Right renal cortex interstitium (tissue), 3 donors: ENCODE measurements around the gene SERPINA12. TPM values are rescaled to one million over a fixed set of nuclear protein-coding genes. Genes with fewer than 3 reads are reported as not detected.
"Not testable (repeated sequence)": the region's sequence is repeated elsewhere in the genome, so short reads cannot be mapped to it uniquely, and the experiment has no call there.

Experiments
- DNase-seq, 3 donors: peaks; one replicate each; pipeline ENCODE4 v3.0.0-alpha.2; 2013; ENCODE audit warnings: low read depth in 3 of 3, low spot score in 2 of 3
- polyA plus RNA-seq, 3 donors: library from polyadenylated mRNA; unstranded; fragments of 120-200 nt; gene quantifications; one replicate each; pipeline ENCODE4 v1.2.1, GENCODE V29; 2013; ENCODE audit not compliant: insufficient read length in 3 of 3

Gene SERPINA12
- polyA plus RNA-seq, 3 donors = 0.23 to 0.39 (median 0.29) TPM

- no peak for DNase-seq
These were observed 28.9 kb upstream of the SERPINA12 start for GRCh38 chr14:94538070-94538740.

DNA sequence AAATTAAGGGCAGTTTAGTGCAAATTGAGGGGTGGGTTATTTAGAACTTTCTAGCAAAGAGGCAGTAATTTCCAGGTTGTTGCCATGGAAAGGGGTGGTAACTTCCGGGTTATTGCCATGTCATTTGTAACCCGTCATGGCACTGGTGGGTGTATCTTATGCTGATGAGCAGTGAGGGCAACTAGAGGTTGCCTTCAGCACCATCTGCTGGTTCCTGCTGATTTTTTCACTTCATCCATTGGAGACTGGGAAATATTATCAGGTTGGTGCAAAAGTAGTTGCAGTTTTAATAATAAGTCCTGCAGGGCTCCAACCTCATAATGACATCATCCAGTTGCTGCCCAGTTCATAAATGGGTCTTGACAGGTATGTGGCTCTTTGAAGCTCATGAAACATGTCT is 27.6 kb upstream of the SERPINA12 start:
- DNase-seq = no peak

- DNase-seq = no peak
These were observed 26.2 kb upstream of the SERPINA12 start for GRCh38 chr14:94535506-94535905.

DNA sequence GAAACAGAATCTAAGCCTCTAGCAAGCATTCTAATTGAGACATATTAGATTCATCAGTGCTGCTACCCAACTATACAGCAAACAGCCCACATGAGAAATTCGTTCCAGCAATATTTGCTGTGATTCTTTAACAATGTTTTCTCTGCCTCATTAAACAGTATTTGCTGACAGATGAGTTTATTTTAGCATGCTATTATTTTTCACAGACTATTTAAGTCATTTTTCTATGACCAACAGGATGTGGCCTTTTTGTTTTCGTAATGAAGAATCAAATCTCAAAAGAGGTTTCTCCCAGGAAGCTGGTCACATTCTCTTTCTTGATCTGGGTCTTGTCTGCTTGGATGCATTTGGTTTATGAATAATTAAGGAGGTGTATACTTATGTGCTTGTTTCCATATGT is 23.2 kb upstream of the SERPINA12 start:
- no peak for DNase-seq

DNA sequence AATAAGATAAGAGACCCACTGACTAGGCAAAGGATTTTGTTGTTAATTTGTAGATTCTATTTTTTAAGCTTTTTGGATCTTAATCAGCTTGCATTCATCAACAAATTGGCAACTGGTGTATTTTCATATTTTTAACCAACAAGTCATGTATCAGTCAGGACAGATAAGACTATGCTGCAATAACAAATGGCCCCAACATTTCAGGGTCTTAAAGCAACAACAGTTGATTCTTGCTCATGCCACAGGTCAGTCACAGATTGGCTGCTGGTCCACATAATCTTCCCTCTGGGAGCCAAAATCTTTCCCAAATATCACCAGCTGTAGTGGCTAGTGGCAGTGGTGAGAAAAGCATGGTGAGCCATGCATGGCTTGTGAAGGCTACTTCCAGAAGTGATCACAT is 21.9 kb upstream of the SERPINA12 start:
- DNase-seq = no peak

DNA sequence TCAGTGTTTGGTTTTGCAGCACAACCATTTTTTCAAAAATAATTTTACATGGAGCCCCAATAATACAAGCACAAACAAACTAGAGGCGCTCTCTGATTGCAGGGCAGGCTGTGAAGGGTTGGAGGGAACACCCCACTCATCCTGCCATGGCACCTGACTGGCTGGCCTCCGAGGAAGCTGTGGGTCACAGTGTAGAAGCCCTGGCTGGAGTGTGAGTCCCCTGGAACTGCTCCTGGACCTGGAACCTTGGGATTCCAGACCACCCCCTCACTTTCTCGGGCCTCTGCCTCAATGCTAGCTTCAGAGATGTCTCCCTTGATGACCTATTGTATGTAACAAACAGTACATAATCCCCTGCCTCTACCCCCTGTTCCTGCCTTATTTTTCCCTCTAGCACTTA is 14.8 kb upstream of the SERPINA12 start:
- DNase-seq = no peak

DNA sequence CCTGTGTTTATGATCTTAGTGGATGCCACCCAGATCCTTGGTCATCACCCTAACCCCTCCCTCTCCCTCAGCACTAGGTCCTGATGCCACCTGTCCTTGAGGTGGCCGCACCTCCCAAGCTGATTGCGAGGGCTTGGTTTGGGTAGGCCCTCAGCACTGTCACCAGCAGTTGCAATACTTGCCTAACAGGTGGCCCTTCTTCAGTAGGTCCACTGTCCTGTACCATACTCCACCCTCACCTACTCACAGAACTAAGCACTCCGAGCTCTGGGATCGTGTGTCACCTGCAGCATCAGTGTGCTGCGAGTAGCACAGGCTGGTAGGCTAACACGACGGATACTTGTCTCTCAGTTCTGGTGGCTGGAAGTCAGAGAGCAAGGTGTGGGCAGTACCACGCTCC is 14.0 kb upstream of the SERPINA12 start:
- no peak for DNase-seq

DNA sequence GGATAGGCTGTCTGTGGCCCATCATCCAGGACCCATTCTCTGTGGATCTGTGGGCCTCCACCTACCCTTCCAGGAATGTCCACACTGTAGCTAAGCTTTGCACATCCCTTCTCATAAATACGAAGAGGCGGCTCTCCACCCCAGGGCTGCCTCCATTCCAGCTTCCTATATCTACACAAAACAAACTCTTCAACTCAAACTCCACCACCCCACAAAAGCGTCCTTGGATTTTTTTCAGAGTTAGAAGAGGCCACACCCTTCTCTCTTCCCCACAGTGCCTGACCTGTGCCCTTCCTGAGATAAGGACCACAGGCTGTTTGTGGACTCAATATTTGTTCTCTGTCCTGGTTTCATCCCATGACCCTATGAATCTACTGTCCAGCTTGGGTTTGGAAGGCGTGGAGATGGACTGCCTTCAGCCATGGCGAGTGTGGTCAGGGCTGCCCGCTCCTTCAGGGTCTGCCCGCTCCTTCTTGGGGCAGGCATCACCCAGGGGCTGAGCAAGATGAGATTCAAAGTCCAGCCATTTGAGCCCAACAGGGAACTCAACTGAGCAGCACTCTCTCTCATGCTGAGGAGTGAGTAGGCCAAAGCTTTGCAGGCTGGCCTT is 13.0 kb upstream of the SERPINA12 start:
- DNase-seq = no peak

DNA sequence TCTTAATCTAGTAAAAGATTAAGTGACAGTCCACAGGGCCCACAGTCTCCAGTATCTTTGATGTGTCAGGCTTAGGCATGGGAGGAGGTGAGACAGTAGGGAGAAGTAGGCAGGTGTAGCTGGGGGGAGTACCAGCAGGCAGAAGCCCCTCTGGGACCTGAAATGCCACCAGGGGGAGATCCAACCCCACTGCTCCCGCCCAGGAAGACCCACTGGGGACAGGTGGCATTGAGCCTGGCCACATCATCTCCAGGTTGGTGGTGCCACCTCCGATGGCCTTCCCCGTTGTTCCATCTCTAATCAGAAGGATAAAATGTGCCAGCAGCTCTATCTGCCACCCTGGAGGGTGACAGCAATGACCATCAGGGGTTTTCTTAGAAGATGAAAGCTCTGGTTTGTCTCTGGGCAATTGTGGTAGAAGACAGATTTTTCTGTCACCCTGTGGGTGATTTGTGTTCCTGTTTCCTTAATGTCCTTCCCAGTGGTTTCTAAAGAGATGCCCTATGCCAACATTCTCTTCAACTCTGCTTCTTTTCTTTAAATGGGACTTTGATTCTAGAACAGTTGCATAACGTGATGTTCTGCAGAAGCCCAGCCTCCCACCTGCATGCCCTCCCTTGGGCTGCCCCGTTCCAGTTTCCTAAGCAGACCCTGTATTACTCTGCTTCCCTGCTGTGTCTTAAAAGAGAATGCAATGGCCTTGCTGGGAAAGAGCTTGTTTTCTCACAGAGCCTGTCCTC is 12.3 kb upstream of the SERPINA12 start:
- DNase-seq = no peak

- no peak for DNase-seq
These were observed 8.5 kb upstream of the SERPINA12 start for GRCh38 chr14:94517641-94518257.

DNA sequence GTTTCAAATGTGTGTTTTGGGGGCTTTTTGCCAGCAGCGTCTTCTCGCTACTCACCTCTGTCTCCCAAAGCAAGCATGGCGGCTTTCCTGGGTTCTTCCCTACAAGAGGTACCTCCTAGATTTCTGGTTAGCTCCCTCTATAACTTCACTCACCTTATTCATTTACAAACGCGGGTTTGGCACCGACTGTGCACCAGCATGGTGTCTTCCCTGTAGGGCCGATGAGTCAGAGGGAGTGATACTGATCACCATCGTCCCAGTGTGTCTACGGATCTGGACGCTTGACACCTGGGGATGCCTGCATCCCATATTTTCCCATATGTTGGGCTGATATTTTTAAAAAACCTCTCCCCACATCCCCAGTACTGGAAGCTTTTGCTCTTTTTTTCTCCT is 8.0 kb upstream of the SERPINA12 start:
- no peak for DNase-seq

- DNase-seq = no peak
These were observed 6.6 kb upstream of the SERPINA12 start for GRCh38 chr14:94515856-94516255.

DNA sequence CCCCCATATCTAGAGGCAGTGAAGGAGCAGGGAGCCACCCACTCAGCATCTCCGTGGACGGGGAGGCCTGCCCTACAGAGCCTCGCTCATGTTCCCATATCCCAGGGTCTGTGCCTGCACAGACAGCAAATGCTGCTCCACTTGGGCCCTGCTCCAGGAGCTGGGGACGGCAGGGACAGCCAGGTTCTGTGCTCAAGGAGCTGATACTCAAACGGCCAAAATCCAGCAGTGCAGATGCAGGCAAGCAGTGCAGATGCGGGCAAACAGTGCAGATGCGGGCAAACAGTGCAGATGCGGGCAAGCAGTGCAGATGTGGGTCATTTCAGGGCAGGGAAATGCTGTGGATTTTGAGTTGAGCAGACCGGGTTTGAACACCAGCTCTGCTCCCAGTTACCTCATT is 6.2 kb upstream of the SERPINA12 start:
- DNase-seq = no peak

- no peak for DNase-seq
These were observed 5.1 kb upstream of the SERPINA12 start for GRCh38 chr14:94514351-94514750.

- DNase-seq = not testable (repeated sequence)
These were observed 1.2 kb upstream of the SERPINA12 start for GRCh38 chr14:94510481-94510880.

DNA sequence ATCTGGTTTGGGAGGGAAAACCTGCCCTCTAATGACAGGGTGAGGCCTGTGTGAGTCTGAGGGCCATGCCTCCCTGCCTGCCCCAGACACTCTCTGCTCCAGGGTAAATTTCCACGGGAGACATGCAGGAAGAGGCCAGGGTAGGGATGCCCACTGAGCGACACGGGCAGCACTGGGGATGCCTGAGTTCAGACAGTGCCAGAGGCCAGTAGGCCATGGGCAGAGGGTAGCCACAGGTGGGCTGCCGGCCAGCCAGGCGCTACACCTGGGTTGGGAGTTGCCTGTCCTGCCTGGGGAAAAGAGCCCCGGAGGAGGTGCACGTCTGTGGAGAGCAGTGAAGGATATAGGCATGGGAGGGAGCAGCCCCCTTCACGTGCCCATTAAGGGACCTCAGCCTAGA is 3.6 kb downstream of the SERPINA12 start:
- no peak for DNase-seq

DNA sequence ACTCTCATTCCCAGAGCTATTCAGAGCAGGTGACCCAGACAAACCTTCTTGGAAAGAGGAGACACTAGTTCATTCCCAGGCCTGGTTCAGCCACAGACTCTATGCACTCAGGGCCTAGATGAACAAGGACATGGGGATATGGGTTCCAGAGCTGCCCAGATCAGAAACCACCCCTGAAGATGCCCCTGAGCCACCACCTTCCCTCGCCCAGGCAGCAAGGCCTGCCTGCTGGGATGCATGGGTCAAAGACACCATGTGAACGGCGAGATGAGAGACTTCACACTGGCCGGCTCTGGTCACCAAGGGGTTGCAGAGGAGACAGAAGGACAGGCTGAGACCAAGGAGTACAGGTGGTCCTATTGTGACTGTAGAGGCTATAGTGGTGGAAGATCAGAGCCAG is 4.1 kb downstream of the SERPINA12 start:
- DNase-seq = no peak

DNA sequence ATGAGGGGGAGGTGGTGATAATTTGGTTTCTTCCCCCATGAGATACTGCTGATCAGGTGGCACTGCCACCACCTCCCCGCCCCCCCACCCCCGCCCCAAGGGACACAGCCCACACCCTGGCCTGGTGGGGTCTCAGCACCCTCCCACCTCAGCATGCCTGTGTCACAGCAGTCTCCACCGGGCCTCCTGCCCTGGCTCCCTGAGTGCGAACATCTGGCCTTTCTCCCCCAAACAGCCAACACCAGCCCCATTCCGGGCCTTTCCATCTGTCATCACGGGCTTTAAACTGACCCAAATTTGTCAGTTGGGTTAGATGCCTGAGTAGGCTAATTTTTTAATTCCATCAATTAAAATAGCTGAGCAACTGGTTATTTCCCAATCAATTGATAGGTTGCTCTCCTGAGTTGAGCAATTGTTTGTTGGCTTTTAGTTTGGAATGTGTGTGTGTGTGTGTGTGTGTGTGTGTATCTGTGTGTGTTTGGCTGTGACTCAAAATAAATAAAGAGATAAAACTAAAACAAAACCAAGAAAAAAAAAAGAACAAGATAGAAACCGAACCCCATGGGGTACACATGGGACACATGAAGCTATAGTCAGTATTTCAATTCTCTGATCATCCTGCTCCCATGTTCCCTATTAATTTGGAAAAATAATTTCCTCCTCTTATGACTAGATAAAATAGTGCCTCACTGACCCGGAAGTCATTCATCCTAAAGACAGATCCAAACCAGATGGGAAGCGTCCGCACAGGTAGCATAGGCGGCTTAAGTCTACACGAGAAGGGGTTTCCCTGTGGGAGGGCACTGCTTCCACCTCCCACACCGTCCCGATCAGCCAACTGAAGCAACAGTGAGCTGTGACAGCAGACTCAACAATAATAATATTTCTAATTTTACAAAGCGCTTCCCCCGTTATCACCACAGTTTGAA is 7.4 kb downstream of the SERPINA12 start:
- no peak for DNase-seq

- DNase-seq = no peak
These were observed 9.0 kb downstream of the SERPINA12 start for GRCh38 chr14:94500264-94500663.

GRCh38 chr14:94499673-94500072 is 9.6 kb downstream of the SERPINA12 start:
- DNase-seq = no peak

GRCh38 chr14:94498215-94498614 is 11.1 kb downstream of the SERPINA12 start:
- DNase-seq = no peak
